ENCODE data around the gene CRPPA.
"Not testable (repeated sequence)": the region's sequence is repeated elsewhere in the genome, so short reads cannot be mapped to it uniquely, and the experiment has no call there.

DNA sequence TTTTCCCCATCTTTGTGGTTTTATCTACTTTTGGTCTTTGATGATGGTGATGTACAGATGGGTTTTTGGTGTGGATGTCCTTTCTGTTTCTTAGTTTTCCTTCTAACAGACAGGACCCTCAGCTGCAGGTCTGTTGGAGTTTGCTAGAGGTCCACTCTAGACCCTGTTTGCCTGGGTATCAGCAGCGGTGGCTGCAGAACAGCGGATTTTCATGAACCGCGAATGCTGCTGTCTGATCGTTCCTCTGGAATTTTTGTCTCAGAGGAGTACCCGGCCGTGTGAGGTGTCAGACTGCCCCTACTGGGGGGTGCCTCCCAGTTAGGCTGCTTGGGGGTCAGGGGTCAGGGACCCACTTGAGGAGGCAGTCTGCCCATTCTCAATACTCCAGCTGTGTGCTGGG, 38.2 kb downstream of the CRPPA start:
- TF ChIP-seq, protein P1, sequence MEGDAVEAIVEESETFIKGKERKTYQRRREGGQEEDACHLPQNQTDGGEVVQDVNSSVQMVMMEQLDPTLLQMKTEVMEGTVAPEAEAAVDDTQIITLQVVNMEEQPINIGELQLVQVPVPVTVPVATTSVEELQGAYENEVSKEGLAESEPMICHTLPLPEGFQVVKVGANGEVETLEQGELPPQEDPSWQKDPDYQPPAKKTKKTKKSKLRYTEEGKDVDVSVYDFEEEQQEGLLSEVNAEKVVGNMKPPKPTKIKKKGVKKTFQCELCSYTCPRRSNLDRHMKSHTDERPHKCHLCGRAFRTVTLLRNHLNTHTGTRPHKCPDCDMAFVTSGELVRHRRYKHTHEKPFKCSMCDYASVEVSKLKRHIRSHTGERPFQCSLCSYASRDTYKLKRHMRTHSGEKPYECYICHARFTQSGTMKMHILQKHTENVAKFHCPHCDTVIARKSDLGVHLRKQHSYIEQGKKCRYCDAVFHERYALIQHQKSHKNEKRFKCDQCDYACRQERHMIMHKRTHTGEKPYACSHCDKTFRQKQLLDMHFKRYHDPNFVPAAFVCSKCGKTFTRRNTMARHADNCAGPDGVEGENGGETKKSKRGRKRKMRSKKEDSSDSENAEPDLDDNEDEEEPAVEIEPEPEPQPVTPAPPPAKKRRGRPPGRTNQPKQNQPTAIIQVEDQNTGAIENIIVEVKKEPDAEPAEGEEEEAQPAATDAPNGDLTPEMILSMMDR (IDR thresholded peaks at IDR 0.05; ENCODE audit: low read depth, low read length), result not testable (repeated sequence)
- TF ChIP-seq POLR2A (IDR thresholded peaks at IDR 0.05; ENCODE audit: extremely low read depth, insufficient read length), result not testable (repeated sequence)
